Retinal pigment epithelial cell (primary cell): ENCODE data around the gene LIFR.

ENCODE experiments used
- DNase-seq: peaks from one replicate; pipeline ENCODE4 v3.0.0-alpha.2; 2010; ENCODE audit warnings: low read depth
- H3K4me3 ChIP-seq: 2 replicates; pipeline ENCODE4 v1.5.1; 2011; ENCODE audit warnings: mild to moderate bottlenecking, low read length, control low read depth, moderate library complexity
- CTCF ChIP-seq: conservative IDR thresholded peaks from 2 replicates; pipeline ENCODE4 v1.5.1; 2011; ENCODE audit warnings: low read depth, low read length, control low read depth, inconsistent platforms

The LIFR gene

GRCh38 chr5:38442247-38442573, 114.2 kb downstream of the LIFR start:
- no peak for DNase-seq
- no peak overlapping the region for H3K4me3 ChIP-seq
- TF ChIP-seq CTCF, result no peak

GRCh38 chr5:38441453-38442246, 114.8 kb downstream of the LIFR start:
- TF ChIP-seq CTCF, result peak; percentile 97
- H3K4me3 ChIP-seq, result no peak overlapping the region
- peak; percentile 67 for DNase-seq

- no peak for DNase-seq
- H3K4me3 ChIP-seq, result no peak overlapping the region
- TF ChIP-seq CTCF, result no peak
Measured at GRCh38 chr5:38438757-38439156, 117.7 kb downstream of the LIFR start.

GRCh38 chr5:38434966-38435705, 121.3 kb downstream of the LIFR start:
- TF ChIP-seq CTCF, result no peak
- no peak overlapping the region for H3K4me3 ChIP-seq
- no peak for DNase-seq

- DNase-seq, result no peak
Measured at GRCh38 chr5:38433160-38433861, 123.1 kb downstream of the LIFR start.

GRCh38 chr5:38431242-38431853, 125.1 kb downstream of the LIFR start:
- no peak for TF ChIP-seq CTCF
- DNase-seq, result no peak
- H3K4me3 ChIP-seq, result no peak overlapping the region

More at GRCh38 chr5:38433160-38433861, 123.1 kb downstream of the LIFR start:
- no peak for TF ChIP-seq CTCF
- no peak overlapping the region for H3K4me3 ChIP-seq
